Stromal cell of bone marrow (primary cell): ENCODE data around the gene BPTF.
"Not testable (repeated sequence)": the region's sequence is repeated elsewhere in the genome, so short reads cannot be mapped to it uniquely, and the experiment has no call there.

ENCODE experiments used
- DNase-seq: peaks from one replicate; pipeline ENCODE4 v3.0.0-alpha.2; 2012; ENCODE audit warnings: low read depth

The BPTF gene

DNA sequence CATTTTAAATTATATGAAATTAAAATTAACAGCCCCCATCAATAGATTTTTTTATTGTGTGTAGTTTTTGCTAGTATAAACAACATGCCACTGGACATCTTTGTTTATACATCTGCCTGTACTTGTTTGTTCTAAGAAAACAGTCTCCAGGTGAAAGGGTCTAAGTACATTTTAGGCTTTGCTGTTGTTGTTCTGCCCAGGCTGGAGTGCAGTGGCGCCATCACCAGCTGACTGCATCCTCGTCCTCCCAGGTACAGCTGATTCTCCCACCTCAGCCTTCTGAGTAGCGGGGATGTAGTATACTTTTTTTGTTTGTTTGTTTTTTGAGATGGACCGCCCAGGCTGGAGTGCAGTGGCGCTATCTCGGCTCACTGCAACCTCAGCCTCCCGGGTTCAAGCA, 145.5 kb downstream of the BPTF start:
- DNase-seq: no peak

DNA sequence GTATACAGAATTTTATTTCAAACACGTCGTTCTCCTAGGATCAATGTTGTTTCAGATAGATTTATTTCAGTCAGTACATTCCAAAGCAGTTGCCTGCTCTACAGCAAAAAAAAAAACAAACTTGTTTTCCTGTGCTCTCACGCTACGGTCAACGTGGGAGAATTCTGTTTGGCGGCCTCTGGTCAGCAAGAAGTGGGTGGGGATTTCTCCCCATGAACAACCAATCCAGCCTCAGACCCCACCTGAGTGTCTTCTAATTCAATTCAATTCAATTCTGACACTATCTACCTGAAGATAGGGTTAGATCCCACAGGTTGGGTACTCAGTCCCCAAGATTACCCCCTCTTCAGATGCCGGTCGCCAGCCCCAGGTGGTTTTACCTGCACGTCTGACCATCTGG, 148.9 kb downstream of the BPTF start:
- DNase-seq: no peak

DNA sequence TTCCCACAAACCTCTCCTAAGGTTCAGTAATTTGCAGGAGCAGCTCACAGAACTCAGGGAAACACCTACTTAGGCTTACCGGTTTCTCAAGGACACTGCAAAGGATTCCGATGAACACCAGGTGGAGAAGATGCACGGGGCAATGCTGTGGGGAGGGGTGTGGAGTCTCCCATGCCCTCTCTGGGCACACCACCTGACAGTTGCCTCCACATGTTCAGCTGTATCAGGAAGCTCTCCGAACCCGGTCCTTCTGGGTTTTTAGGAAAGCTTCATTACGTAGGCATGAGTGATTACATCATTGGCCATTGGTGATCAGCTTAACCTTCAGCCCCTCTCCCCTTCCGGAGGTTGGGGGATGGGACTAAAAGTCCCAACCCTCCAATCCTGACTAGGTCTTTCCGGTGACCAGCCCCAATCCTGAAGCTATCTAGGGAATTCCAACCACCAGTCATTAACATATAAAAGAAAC, 149.3 kb downstream of the BPTF start:
- no peak for DNase-seq

DNA sequence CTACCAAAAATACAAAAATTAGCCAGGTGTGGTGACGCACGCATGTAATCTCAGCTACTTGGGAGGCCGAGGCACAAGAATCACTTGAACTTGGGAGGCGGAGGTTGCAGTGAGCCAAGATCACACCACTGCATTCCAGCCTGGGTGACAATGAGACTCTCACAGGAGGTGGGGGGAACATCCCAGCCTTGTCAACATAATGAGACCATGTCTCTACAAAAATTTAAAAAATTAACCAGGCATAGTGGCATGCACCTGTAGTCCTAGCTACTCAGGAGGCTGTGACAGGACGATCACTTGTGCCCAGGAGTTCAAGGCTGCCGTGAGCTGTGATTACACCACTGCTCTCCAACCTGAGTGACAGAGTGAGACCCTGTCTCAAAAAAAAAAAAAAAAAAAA, 151.0 kb downstream of the BPTF start:
- DNase-seq: not testable (repeated sequence)

DNA sequence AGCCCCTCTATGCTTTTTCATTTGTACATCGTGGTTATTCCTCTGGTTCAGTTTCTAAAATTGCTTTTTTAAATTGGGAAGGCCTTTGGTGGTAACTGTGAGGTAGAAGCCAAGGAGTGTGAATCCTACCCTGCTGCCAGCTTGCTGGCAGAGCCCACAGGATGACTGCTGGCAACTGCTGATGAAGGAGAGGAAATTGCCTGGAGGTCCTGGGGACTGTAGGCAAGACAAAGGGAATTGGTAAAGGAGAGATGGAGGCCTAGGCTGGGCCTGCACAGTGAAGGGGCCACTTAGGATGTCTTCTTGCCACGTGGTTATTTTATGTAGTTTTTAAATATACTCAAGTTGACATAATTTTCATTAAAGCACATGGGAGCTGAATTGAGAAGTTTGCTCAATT, 155.2 kb downstream of the BPTF start:
- DNase-seq: no peak

DNA sequence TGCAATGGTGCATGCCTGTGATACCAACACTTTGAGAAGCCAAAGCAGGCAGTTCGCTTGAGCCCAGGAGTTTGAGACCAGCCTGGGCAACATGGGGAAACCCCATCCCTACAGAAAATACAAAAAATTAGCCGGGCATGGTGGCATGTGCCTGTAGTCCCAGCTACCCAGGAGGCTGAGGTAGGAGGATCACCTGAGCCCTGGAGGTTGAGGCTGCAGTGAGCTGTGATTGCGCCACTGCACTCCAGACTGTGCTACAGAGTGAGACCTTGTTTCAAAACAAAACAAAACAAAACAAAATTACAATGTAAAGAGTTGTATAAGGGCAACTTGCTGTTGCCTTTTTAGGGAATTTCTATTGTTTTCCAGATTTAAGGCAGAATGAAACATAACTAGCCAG, 155.6 kb downstream of the BPTF start:
- DNase-seq: not testable (repeated sequence)

DNA sequence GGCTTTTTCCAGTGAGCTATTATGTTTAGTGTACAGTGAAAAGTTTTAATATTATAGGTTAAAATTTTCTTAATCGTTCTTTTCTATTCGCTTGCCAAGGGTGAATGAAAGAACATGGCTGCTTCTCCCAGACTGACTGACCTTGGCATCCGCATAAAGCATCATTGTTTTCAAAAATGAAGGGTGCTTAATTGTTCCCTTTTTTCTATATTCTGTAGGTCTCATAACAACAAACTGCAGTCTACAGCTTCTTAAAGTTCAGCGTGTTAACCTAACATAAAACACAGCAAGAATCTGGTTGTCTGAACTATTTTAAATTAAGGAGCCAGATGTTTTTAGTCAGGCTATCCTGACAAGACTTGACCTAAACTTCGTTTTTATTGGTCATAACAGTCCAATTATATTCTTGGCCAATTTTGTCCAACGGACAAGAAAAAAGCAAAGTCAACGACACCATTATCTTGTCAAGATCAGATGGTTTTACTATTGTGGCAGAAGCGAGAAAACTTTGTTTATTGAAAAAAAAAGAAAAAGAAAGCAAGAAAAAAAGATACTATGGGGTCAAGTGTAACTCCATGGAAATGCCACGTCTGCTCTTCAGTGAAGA, 156.8 kb downstream of the BPTF start:
- no peak for DNase-seq

DNA sequence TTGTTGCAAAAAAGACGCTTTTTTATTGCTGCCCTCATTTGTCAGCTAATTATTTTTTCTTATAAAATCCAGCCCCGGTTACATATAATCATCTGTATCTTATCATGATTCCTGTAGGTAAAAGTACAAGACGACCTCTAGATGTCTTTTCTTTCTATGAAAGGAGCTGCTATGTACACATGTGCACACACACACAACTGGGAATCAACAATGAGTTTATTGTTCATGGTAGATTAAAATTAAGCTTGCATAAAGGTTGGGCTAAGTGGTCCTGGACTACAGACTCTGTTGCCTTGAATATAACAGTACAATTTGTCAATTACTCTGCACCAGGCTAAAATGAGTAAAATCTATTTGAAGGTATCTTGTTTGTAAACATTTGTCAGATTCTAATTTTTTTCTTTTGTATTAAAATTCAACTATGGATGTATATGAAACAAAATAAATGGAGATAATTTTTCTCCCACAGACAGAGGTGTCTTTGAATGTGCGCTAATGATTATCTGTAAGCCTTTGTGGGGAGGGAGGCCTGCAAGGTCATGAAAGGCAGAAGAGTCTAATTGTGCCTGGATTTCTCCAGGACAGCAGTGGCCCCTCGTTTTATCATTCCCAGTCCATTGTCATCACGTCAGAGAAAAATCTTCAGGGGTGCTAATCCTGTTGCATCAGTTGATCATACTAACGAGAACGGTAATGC, 157.5 kb downstream of the BPTF start:
- DNase-seq: no peak

DNA sequence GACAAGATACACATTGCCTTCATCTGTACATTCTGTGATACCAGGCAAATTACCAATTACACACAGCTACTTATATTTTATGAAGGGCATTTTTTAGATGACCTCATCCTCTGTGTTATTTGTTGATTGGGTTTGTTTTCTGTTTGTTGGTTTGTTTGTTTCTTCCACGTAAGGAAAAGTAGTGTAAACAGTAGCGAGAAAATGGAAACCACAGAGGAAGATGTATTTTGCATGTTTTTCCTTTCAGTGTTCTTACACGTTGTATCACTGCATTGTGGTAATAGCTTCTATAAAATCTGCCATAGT, 158.0 kb downstream of the BPTF start:
- no peak for DNase-seq

DNA sequence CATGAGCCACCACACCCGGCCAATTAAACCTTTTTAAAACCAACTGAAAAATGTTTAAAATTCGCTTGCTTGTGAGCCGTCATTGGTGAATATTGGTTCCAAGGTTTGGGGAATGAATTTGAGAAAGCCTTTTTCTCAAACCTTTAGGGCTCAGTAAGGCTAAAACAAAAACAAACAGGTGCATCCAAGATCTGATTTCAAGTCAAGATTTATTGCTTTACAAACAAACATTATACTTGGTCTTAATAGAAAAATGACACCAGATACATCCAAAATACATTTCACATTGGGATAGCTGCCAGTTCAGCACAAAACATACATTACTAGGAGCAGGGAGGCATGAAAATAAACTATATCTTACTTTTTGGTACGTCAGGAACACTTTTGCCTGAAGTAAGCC, 165.6 kb downstream of the BPTF start:
- no peak for DNase-seq

DNA sequence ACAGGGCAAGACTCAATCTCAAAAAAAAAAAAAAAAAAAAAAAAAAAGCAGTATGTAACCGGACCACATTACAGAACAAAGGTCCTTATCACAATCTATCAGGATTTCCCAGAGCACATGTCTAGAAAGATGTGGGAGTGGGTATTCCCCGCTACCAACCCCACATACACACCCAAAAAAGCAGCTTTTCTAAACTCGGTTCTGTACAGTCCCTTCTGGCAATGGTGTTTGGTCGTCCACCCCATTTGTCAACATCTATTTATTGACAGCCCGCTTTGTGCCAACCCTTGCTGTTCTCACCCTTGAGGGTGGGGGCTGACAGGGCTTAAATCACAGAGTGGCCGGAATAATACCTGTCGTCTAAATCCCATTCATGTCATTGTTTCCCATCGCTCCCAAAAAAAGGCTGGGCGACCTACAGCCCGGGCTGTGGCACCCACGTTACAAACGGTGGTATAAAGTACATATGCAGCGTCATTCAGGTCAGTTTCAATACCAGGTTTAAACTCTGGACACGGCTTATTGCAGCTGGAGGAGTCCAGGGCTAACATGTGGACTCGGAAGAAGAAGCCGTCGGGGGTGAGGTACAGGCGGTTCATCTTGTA, 167.3 kb downstream of the BPTF start:
- DNase-seq: no peak

DNA sequence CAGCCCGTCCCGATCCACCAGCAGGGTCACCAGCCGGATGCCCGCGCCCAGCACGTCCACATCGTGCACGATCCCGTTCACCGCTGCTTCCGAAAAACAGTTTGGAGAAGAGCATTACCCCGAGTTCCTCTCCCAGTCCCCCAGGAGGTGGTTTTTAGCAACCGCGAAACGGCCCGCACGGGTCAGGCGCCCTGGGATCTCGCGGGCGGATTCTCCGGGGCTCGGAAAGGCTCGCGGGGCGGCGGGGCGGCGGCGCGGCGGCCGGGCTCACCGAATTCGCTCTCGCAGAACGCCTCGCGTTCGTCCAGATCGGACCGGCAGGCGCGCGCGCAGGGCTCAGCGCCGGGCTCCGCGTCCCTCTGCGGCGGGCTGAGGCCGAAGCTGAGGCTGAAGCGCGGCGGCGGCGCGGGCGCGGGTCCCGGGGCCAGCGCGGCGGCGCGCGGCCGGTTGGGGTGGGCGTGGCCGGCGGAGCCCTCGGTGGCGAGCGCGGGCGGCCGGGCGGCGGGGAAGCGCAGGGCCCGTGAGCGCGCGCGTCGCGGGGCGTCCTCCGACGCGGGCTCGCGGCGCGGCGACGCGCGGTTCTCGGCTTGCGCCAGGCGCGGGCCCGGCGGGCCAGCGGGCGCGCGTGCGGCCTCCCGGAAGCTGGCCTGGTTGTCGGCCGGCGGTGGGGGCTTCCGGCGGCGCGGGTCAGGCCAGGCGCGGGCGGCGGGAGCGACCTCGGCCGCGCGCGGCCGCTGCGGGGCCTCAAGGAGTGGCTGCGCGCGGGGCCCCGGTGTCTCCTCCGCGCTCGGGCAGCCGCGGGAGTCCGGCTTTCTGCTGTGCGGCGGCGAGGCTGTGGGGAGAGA, 168.1 kb downstream of the BPTF start:
- DNase-seq: peak; percentile 74

DNA sequence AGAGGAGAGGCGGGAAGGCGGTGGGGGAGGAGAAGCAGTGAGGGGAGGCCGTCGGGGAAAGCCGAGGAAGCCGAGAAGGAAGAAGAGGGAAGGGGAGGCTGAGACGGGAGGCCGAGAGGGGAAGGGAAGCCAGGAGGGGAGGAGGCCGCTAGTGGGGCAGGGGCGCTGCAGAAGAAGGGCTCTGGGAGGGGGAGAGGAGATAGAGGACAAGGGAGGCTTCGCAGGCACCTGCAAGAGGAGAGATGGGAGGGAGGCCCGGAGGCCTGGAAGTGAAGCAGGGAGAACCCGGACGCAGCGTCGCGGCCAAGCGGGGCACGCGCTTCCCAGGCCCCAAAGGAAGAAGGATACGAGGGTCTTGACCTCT, 168.7 kb downstream of the BPTF start:
- no peak for DNase-seq

DNA sequence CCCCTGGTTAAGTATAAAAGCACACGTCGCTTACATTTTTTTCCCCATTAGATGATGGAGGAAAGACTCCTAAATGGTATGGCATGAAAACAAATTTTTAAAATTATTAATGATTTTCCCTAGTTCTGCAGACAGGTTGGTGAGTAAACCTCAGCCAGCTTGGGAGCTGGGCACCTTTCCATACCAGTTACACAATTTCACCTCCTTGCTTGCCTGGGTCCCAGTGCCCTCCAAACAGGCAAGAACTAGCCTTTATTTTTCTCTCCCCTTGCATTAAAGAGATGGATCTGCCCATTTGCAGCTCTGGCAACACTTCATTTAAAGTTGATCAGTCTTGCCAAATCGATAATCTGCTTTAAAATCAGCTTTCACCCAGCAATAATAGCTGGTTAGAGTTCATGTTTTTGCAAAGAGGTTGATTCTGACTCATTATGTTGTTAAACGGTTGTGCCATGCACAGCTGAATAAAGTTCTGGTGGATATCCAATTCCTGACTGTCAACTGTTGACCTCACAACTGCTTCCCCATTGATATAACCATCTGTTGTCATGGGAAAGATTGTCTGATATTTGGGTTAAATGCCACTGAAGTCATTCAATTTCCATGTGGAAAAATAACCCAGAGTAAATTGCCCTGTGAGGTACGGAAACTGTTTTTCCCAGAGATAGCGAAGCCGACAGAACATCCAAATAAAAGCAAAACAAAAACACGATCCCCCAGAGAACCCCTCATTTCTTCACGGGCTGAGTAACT, 169.7 kb downstream of the BPTF start:
- DNase-seq: peak; percentile 86

DNA sequence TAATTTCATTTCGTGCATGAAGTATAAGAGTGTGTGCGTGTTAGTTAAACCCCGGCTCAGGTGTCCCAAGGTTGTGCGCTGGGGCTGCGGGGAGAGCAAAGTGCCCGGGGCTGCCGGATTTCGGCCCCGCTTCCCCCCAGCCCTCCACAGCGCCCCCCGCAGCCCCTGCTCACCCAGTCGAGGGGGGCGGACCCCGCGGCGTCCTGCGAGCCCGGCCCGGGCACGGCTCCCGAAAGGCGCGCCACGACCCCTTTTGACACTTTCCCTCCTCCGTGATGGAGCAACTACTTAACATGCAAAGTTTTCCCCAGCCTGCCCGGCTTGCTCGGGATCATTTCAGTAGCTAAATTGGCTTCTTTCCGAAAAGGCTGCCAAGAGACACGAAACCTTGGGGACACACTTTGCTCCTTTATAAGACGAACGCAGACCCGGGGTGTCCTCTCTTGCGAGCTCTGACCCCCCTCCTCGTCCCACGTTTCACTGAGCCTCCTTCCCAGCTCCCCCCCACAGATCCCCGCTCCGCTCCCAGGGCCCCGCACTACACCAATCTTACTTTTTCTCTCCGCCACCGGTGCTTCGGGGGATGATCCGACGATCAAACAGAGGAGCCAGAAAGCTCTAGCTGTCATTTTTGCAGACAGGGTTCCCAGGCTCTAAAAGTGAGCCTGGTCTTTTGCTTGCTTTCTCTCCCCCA, 170.4 kb downstream of the BPTF start:
- DNase-seq: no peak

DNA sequence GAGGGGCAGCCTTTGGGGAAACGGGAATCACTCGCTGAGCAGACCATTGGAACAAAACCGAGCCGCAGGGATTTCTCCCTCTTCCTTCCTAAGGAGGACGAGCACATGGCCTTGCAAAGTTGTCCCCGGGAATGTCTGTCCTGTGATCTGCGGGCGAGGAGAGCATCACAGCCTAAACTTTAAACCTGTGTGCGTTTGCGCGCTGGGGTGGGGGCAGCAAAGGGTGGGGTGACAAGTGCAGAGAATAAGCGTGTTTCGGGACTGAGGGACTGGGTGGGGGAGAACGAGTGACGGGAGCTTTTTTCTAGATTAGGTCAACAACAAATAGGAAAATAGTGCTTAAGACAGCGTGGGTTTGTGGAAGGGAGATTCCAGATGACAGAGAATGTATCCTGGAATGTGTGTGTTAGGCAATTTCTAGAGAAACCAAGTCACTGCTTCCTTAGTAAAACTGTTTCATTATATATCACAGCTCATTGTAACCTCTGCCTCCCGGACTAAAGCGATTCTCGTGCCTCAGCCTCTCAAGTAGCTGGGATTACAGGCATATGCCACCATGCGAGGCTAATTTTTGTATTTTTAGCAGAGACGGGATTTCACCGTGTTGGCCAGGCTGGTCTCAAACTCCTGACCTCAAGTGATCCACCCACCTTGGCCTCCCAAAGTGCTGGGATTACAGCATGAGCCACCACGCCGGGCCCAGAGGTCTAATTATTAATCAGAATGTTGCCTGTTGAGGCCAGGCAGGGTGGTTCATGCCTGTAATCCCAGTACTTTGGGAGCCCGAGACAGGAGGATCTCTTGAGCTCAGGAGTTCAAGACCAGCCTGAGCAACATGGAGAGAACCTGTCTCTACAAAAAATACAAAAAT, 171.2 kb downstream of the BPTF start, which contains the start of gene C17orf58:
C17orf58 (minus strand) TSS at position 169 of the 871 bp plus-strand sequence. CDS start 271 bp downstream, outside the sequence.
- DNase-seq: not testable (repeated sequence)

DNA sequence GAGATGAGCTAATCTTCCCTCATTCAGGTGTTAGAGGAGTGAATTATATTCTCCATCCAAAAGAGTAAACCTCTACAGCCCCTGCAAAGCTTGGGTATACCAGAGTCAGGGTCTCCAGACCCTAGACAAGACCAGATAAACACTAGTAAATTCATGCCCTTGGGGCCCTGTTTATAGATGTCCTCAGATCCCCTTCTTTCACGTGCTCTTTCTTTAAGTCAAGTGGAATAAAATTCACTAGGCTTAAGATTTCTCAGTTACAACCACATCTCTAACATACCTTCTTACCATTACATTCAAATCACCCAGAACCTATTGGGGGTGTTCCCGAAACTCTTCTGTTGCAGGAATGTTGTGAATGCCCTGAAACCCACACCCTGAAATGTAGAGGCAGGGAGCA, 173.2 kb downstream of the BPTF start:
- no peak for DNase-seq

DNA sequence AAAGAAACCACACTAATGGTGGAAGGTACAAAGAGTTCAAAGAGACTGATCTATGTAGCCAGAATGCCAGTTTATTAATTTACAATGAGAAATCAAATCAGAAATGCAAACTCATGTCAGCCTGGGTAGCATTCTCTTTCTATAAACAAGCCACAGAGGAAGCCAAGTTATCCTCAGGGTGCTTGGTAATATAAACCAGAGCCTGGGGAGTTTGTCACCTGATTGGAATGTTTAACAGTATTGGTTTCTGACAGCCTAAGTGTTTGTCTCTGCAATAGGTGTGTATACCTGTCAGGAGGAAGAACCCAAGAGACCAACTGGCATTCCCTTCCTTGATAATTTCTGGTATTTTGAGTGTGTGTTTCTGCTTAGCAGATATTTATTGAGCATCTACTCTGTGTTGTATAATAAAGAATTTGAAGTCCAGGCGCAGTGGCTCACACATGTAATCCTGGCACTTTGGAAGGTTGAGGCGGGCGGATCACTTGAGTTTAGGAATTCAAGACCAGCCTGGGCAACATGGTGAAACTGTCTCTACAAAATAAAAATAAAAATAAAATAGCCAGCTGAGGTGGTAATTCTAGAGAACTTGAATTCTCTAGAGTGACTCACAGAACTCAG, 174.1 kb downstream of the BPTF start:
- no peak for DNase-seq

DNA sequence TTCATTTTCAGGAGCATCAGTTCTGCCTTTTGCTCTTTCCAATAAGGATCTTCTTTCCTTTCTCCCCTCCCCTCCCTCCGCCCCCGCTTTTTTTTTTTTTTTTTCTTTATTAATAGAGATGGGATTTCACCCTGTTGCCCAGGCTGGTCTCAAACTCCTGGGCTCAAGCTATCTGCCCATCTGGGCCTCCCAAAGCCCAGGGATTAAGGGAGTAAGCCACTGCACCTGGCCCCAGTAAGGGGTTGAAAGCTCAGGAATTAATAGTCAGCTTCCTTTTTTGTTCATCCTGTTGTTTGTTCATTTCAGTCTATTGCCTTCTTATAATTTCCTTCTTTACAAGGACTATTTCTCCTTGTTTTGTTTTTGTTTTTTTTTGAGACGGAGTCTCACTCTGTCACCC, 178.9 kb downstream of the BPTF start:
- no peak for DNase-seq

DNA sequence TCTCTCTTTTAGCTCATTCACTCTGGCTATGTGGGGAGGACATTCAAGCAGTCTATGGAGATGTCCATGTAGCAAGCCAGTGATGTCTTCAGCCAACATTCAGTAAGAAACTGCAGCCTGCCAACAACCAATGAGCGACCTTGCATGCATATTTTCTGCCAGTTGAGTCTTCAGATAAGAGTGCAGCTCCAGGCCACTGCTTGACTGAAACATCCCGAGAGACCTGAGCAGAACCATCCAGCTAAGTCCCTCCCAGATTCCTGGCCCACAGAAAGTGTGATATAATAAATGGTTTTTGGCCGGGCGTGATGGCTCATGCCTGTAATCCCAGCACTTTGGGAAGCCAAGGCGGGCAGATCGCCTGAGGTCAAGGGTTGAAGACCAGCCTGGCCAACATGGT, 181.5 kb downstream of the BPTF start:
- no peak for DNase-seq
